ENCODE data around the gene CREM.

The CREM gene

DNA sequence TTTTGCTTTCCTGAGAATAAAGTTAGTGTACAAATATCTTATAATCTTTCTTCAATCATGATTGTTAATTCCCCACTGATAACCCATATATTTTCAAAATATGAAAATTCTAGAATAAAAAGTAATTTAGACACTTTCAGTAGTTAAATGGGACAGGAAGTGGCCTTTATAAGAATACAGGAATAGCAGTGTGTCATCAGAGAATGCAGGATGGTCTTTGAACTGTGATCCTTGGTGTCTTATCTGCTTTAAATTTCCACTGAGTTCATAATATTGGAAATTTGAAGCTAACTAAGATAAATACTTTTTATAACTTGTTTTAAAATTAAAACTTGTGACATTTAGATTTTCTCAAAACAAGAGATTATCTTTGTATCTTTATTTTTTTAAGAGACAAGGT is 75.4 kb downstream of the CREM start:
- H3K4me1 ChIP-seq (ENCODE audit: control insufficient read depth in 1 of 2, insufficient read depth in 1 of 2, low read depth in 1 of 2, low read length in 1 of 2), result no peaks in the 10 kb centered on the region
- TF ChIP-seq, protein P1, sequence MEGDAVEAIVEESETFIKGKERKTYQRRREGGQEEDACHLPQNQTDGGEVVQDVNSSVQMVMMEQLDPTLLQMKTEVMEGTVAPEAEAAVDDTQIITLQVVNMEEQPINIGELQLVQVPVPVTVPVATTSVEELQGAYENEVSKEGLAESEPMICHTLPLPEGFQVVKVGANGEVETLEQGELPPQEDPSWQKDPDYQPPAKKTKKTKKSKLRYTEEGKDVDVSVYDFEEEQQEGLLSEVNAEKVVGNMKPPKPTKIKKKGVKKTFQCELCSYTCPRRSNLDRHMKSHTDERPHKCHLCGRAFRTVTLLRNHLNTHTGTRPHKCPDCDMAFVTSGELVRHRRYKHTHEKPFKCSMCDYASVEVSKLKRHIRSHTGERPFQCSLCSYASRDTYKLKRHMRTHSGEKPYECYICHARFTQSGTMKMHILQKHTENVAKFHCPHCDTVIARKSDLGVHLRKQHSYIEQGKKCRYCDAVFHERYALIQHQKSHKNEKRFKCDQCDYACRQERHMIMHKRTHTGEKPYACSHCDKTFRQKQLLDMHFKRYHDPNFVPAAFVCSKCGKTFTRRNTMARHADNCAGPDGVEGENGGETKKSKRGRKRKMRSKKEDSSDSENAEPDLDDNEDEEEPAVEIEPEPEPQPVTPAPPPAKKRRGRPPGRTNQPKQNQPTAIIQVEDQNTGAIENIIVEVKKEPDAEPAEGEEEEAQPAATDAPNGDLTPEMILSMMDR (IDR thresholded peaks at IDR 0.05), result no peak
- no peak overlapping the region for H3K4me3 ChIP-seq (ENCODE audit: low read depth in 1 of 2, low read length in 1 of 2)
- H3K9me3 ChIP-seq, result no peaks in the 10 kb centered on the region
- H3K36me3 ChIP-seq, result no peaks in the 10 kb centered on the region
- no peaks in the 10 kb centered on the region for H3K27me3 ChIP-seq
- no peak overlapping the region for H3K27ac ChIP-seq

DNA sequence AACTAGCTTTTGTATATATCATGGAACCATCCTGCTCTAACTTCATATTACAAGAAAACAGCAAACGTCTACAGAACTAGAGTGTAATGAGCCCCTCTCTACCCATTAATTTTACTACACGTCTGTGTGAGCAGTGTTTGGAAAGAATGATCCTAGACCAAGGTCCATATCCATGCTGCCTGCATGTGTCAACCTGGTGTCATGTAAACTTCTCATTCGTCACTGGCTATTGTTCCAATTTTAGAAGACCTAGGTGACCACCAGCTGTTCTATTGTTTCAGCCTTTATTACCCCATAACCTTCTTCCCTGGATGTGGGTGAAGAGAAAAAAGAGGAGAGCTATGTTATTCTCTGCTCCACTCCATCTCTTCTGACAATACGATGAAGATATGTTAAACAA is 77.1 kb downstream of the CREM start:
- no peak overlapping the region for H3K27ac ChIP-seq
- no peaks in the 10 kb centered on the region for H3K27me3 ChIP-seq
- H3K4me3 ChIP-seq (ENCODE audit: low read depth in 1 of 2, low read length in 1 of 2), result no peak overlapping the region
- H3K9me3 ChIP-seq, result no peaks in the 10 kb centered on the region
- H3K4me1 ChIP-seq (ENCODE audit: control insufficient read depth in 1 of 2, insufficient read depth in 1 of 2, low read depth in 1 of 2, low read length in 1 of 2), result no peaks in the 10 kb centered on the region
- TF ChIP-seq, protein P1 (IDR thresholded peaks at IDR 0.05), result no peak
- no peaks in the 10 kb centered on the region for H3K36me3 ChIP-seq

DNA sequence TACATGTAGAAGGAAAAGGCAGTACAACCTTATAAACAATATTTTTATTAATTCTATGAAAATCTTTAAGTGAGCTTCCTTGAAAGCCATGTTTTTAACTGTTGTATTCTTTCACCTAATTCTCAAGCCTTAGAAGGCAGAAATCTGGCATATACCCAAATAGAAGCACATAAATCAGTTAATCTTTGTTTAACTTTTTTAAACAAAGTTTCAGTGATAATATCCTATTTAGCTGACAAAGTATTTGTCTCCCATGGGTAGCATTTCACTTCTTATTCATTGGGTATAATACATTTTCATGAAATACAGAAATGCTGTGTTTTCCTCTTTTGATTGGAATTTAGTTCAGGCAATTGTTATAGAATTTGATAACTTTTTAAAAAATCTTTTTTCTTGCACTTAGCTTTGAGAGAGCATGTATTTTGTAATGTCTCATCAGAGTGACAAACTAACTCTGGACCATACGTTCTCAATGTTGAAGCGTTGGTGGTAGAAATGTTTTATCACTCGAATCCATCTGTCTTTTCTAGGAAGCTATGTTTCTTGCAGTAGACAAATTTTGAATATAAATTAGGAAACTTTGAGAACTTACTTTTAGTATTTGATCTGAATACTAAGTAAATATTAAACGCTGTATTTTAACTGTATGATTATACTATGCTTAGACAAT is 78.1 kb downstream of the CREM start:
- TF ChIP-seq, protein P1 (IDR thresholded peaks at IDR 0.05), result no peak
- Histone ChIP-seq H3K9me3 (no peaks in the 10 kb centered on the region), H3K27ac (no peak overlapping the region)

DNA sequence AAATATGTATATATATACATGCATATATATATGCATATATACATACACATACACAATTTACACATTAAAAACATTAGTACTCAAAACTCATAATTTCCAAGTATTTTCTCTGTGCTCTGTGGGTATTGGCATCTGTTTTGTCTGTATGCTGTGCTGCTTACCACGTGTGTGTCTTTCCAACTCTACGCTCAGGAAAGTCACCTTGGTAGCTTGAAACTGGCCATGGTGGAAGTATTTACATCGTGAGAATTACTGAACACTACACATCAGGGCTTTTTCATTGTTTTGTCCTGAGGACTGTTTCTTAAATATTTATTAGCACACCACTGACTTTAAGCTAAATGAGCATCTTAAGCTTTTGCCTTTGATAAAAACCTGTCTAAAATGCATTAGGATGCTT is 79.6 kb downstream of the CREM start:
- no peak overlapping the region for H3K27ac ChIP-seq
- TF ChIP-seq, protein P1 (IDR thresholded peaks at IDR 0.05), result no peak
- no peaks in the 10 kb centered on the region for H3K36me3 ChIP-seq
- H3K4me1 ChIP-seq (ENCODE audit: control insufficient read depth in 1 of 2, insufficient read depth in 1 of 2, low read depth in 1 of 2, low read length in 1 of 2), result no peaks in the 10 kb centered on the region
- H3K27me3 ChIP-seq, result no peaks in the 10 kb centered on the region
- no peak overlapping the region for H3K4me3 ChIP-seq (ENCODE audit: low read depth in 1 of 2, low read length in 1 of 2)
- H3K9me3 ChIP-seq, result no peaks in the 10 kb centered on the region

More for the DNA sequence above, 78.1 kb downstream of the CREM start:
- no peaks in the 10 kb centered on the region for H3K4me1 ChIP-seq (ENCODE audit: control insufficient read depth in 1 of 2, insufficient read depth in 1 of 2, low read depth in 1 of 2, low read length in 1 of 2)
- H3K4me3 ChIP-seq (ENCODE audit: low read depth in 1 of 2, low read length in 1 of 2), result no peak overlapping the region
- no peaks in the 10 kb centered on the region for H3K36me3 ChIP-seq
- no peaks in the 10 kb centered on the region for H3K27me3 ChIP-seq

DNA sequence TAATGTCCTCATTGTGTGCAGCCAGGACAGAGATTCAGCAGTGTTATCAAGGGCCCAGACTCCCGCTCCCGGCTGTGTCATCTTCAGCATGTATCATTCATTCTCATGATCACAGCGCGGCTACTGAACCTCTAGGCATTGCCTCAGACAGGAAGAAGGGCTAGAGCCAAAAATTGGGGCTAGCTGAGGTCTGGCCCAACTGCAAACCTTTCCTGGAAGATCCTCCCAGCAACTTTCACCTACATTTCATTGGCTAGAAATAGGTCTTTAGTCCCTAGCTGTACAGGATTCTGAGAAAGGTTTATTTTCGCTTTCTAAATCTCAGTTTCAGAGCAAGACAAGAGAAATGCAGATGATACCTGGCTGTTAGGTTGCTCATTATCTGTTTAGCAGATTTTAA is 81.9 kb downstream of the CREM start:
- H3K4me3 ChIP-seq (ENCODE audit: low read depth in 1 of 2, low read length in 1 of 2), result no peak overlapping the region
- H3K4me1 ChIP-seq (ENCODE audit: control insufficient read depth in 1 of 2, insufficient read depth in 1 of 2, low read depth in 1 of 2, low read length in 1 of 2), result no peaks in the 10 kb centered on the region
- H3K27ac ChIP-seq, result no peak overlapping the region
- H3K9me3 ChIP-seq, result no peaks in the 10 kb centered on the region
- TF ChIP-seq, protein P1 (IDR thresholded peaks at IDR 0.05), result no peak
- H3K36me3 ChIP-seq, result no peaks in the 10 kb centered on the region
- no peaks in the 10 kb centered on the region for H3K27me3 ChIP-seq
